PC-9 (cell line): ENCODE data around the gene TPPP. TPM values are rescaled to one million over a fixed set of nuclear protein-coding genes. Genes with fewer than 3 reads are reported as not detected.
A peak's percentile ranks its signal among the peaks of the same experiment; 100 is the strongest.

Experiments
- BruUV-seq: library from RNA; stranded (reverse); fragments of 400-500 nt; replicated peaks from 2 replicates; lab custom pipeline; 2021; lab: Mats Ljungman, UMichigan
- CTCF ChIA-PET: fragments of 300-600 bp; sonication (Branson Sonifier 250); formaldehyde crosslinking; loops from one replicate; lab custom pipeline; 2022; ENCODE audit warnings: antibody characterized with exemption; lab: Charles Lee
- POLR2A ChIA-PET: fragments of 300-600 bp; sonication (Branson Sonifier 250); formaldehyde crosslinking; loops from one replicate; lab custom pipeline; 2022; ENCODE audit warnings: antibody characterized with exemption; ENCODE audit not compliant: unreplicated experiment; lab: Charles Lee
- DNase-seq, 2 experiments: peaks; one replicate each; pipeline versions ENCODE4 v3.0.0 to v3.0.0-alpha.2; 2015 to 2022; ENCODE audit warnings: mixed read lengths in 1 of 2
- H2AFZ ChIP-seq: fragments of 200-600 bp; sonication (generic); 2 replicates; pipeline ENCODE4 v1.8.1; 2017; ENCODE audit warnings: antibody characterized with exemption
- H3F3A ChIP-seq: fragments of 200-600 bp; sonication (generic); 2 replicates; pipeline ENCODE4 v1.8.1; 2017; ENCODE audit warnings: antibody characterized with exemption, mild to moderate bottlenecking, low read depth; ENCODE audit not compliant: insufficient read depth
- H3K27ac ChIP-seq: fragments of 200-600 bp; sonication (generic); 2 replicates; pipeline ENCODE4 v1.6.1; 2016; ENCODE audit warnings: mixed run types
- H3K27me3 ChIP-seq: fragments of 200-600 bp; sonication (generic); 2 replicates; pipeline ENCODE4 v1.6.1; 2016; ENCODE audit warnings: low read depth, mixed run types; ENCODE audit not compliant: insufficient read depth
- H3K36me3 ChIP-seq: fragments of 200-600 bp; sonication (generic); 2 replicates; pipeline ENCODE4 v1.6.1; 2016; ENCODE audit warnings: low read depth, mixed run types
- H3K4me1 ChIP-seq: fragments of 200-600 bp; sonication (generic); replicated peaks from 2 replicates; pipeline ENCODE4 v1.6.1; 2016; ENCODE audit warnings: mixed run types; ENCODE audit not compliant: insufficient read depth
- H3K4me2 ChIP-seq: fragments of 200-600 bp; sonication (generic); 2 replicates; pipeline ENCODE4 v1.6.1; 2017; ENCODE audit warnings: mixed run types
- H3K4me3 ChIP-seq: fragments of 200-600 bp; sonication (generic); 2 replicates; pipeline ENCODE4 v1.6.1; 2016; ENCODE audit warnings: mixed run types
- H3K79me2 ChIP-seq: fragments of 200-600 bp; sonication (generic); 2 replicates; pipeline ENCODE4 v1.6.1; 2017; ENCODE audit warnings: low read depth, mixed run types
- H3K9me2 ChIP-seq: fragments of 200-600 bp; sonication (generic); 2 replicates; pipeline ENCODE4 v1.8.1; 2017; ENCODE audit warnings: mild to moderate bottlenecking; ENCODE audit not compliant: insufficient read depth
- H3K9me3 ChIP-seq: fragments of 200-600 bp; sonication (generic); 2 replicates; pipeline ENCODE4 v1.8.1; 2016; ENCODE audit warnings: low read depth; ENCODE audit not compliant: insufficient read depth
- H4K20me1 ChIP-seq: fragments of 200-600 bp; sonication (generic); 2 replicates; pipeline ENCODE4 v1.8.1; 2017; ENCODE audit not compliant: insufficient read depth
- CTCF ChIP-seq: fragments of 200-600 bp; sonication (generic); conservative IDR thresholded peaks from 2 replicates; pipeline ENCODE4 v1.6.1; 2017; ENCODE audit warnings: mixed run types, antibody characterized with exemption, mild to moderate bottlenecking, moderate library complexity
- EZH2 ChIP-seq: fragments of 200-600 bp; sonication (generic); IDR thresholded peaks from 2 replicates; pipeline ENCODE4 v1.8.0; 2017; ENCODE audit warnings: antibody characterized with exemption, low read depth
- intact Hi-C: fragments of 100-400 bp; cut with micrococcal nuclease; formaldehyde crosslinking; loops from one replicate; pipeline ENCODE4 v1.10.0; 2022; ENCODE audit not compliant: unreplicated experiment
- total RNA-seq: library from RNA; stranded (reverse); gene quantifications from 2 replicates; pipeline ENCODE4 v1.2.3, GENCODE V29; 2021

The TPPP gene
- total RNA-seq, 1 experiment from 2014 or later: 0.17 TPM

GRCh38 chr5:669842-670395 lies 23.2 kb downstream of the TPPP start:
- H3K36me3 ChIP-seq: no peaks in the 10 kb centered on the region
- peaks cover 18% of the 10 kb centered on the region for H3F3A ChIP-seq
- H4K20me1 ChIP-seq: peaks cover 52% of the 10 kb centered on the region
- no peaks in the 10 kb centered on the region for H3K27me3 ChIP-seq
- H2AFZ ChIP-seq: no peak overlapping the region
- intact Hi-C loops: loop anchor here (2.0 to 10.0 kb wide), 3 partner anchors 155 to 233 kb away; no protein-coding TSS in a partner anchor
- ChIA-PET CTCF (interaction anchor here (0.6 to 1.1 kb wide), 2 partner anchors 30 to 223 kb away, joined by 3 to 9 read pairs; partner anchors contain the start of genes BRD9 and TRIP13), POLR2A (interaction anchor here (0.6 kb wide), 1 partner anchor 9 kb away, joined by 3 read pairs; no protein-coding TSS in a partner anchor)
- no peak for DNase-seq
- H3K4me2 ChIP-seq: no peak overlapping the region
- H3K4me1 ChIP-seq: peaks cover 27% of the 10 kb centered on the region
- H3K9me2 ChIP-seq: no peaks in the 10 kb centered on the region
- no peaks in the 10 kb centered on the region for H3K79me2 ChIP-seq
- no peaks in the 10 kb centered on the region for H3K9me3 ChIP-seq
- TF ChIP-seq EZH2 (no peak), CTCF (no peak)
- H3K4me3 ChIP-seq: no peak overlapping the region
- no TSS peak for BruUV-seq
- H3K27ac ChIP-seq: no peak overlapping the region

GRCh38 chr5:669111-669841 lies 23.9 kb downstream of the TPPP start:
- H3K9me2 ChIP-seq: no peaks in the 10 kb centered on the region
- no peak for TF ChIP-seq EZH2
- TF ChIP-seq CTCF: peak; percentile 88
- H3F3A ChIP-seq: peaks cover 18% of the 10 kb centered on the region
- H4K20me1 ChIP-seq: peaks cover 48% of the 10 kb centered on the region
- H3K4me3 ChIP-seq: no peak overlapping the region
- DNase-seq: peak in 1 of 2 experiments; percentile 50
- H3K27ac ChIP-seq: no peak overlapping the region
- peaks cover 27% of the 10 kb centered on the region for H3K4me1 ChIP-seq
- no peak overlapping the region for H3K4me2 ChIP-seq
- no peaks in the 10 kb centered on the region for H3K9me3 ChIP-seq
- no TSS peak for BruUV-seq
- intact Hi-C loops: no loop called here
- CTCF ChIA-PET: interaction anchor here (1.1 kb wide), 1 partner anchor 224 kb away, joined by 3 read pairs; the partner anchor contains the start of genes BRD9 and TRIP13
- no peaks in the 10 kb centered on the region for H3K36me3 ChIP-seq
- POLR2A ChIA-PET: no interaction called here
- no peaks in the 10 kb centered on the region for H3K79me2 ChIP-seq
- no peak overlapping the region for H2AFZ ChIP-seq
- no peaks in the 10 kb centered on the region for H3K27me3 ChIP-seq

DNA sequence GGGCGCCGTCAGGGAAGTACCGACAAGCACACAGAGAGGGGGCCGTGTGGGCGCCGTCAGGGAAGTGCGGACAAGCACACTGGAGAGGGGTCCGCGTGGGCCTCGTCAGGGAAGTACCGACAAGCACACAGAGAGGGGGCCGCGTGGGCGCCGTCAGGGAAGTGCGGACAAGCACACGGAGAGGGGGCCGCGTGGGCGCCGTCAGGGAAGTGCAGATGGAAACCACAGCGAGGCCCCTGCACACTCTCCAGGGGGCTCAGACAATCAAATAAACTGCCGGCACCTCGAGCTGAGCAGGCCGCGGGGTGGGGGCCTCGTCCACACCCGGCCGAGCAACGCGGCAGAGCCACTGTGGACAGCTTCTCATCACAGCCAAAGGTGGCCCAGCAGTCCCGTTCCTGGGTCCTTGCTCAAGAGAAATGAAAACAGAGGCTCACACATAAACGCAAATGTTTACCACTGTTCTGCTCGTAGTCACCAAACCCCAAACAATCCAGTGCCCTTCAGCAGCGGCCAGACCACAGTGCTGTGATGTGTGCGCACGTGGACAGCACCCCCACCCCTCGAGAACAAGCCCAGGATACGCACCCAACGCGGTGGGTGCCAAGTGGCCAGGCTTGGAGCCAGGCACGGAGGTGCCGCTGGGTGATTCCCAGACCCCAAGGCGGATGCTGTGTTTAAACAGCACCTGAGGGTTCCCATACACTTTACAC lies 24.7 kb downstream of the TPPP start:
- H3K9me3 ChIP-seq: no peaks in the 10 kb centered on the region
- no peak overlapping the region for H3K4me3 ChIP-seq
- H3K4me2 ChIP-seq: no peak overlapping the region
- H3K9me2 ChIP-seq: no peaks in the 10 kb centered on the region
- H3K36me3 ChIP-seq: no peaks in the 10 kb centered on the region
- peaks cover 25% of the 10 kb centered on the region for H3K4me1 ChIP-seq
- TF ChIP-seq CTCF (no peak), EZH2 (no peak)
- H3K27ac ChIP-seq: no peak overlapping the region
- H3F3A ChIP-seq: peaks cover 18% of the 10 kb centered on the region
- ChIA-PET POLR2A (no interaction called here), CTCF (no interaction called here)
- no TSS peak for BruUV-seq
- intact Hi-C loops: no loop called here
- no peaks in the 10 kb centered on the region for H3K79me2 ChIP-seq
- DNase-seq: no peak
- H3K27me3 ChIP-seq: no peaks in the 10 kb centered on the region
- H2AFZ ChIP-seq: no peak overlapping the region
- H4K20me1 ChIP-seq: peaks cover 47% of the 10 kb centered on the region
